Skeletal muscle tissue (tissue), 4 donors: ENCODE data around the gene CEP162. TPM values are rescaled to one million over a fixed set of nuclear protein-coding genes. Genes with fewer than 3 reads are reported as not detected.
A peak's percentile ranks its signal among the peaks of the same experiment; 100 is the strongest.
"Not testable (repeated sequence)": the region's sequence is repeated elsewhere in the genome, so short reads cannot be mapped to it uniquely, and the experiment has no call there.

Experiments used
- H3K27ac ChIP-seq: one replicate; pipeline ENCODE4 v1.7.0; 2013; ENCODE audit warnings: mild to moderate bottlenecking, low read depth, low read length, inconsistent platforms
- H3K27me3 ChIP-seq, 3 donors: one replicate each; pipeline ENCODE4 v1.7.0; 2013; ENCODE audit warnings: low read length in 3 of 3; ENCODE audit not compliant: control insufficient read depth in 3 of 3, insufficient read depth in 3 of 3
- H3K36me3 ChIP-seq, 3 donors: one replicate each; pipeline ENCODE4 v1.7.0; 2013; ENCODE audit warnings: low read length in 3 of 3; ENCODE audit not compliant: control insufficient read depth in 3 of 3, insufficient read depth in 3 of 3
- H3K4me1 ChIP-seq, 3 donors: one replicate each; pipeline ENCODE4 v1.7.0; 2013; ENCODE audit warnings: low read length in 3 of 3, mild to moderate bottlenecking in 3 of 3; ENCODE audit not compliant: control insufficient read depth in 3 of 3, insufficient read depth in 3 of 3
- H3K4me3 ChIP-seq, 3 donors: one replicate each; pipeline ENCODE4 v1.7.0; 2013; ENCODE audit warnings: low read length in 3 of 3
- H3K9ac ChIP-seq, 3 donors: one replicate each; pipeline ENCODE4 v1.7.0; 2013; ENCODE audit warnings: low read length in 3 of 3, mild to moderate bottlenecking in 3 of 3, moderate library complexity in 2 of 3, low read depth in 1 of 3
- H3K9me3 ChIP-seq, 3 donors: one replicate each; pipeline ENCODE4 v1.7.0; 2013; ENCODE audit warnings: low read length in 3 of 3; ENCODE audit not compliant: control insufficient read depth in 3 of 3
- total RNA-seq: library from RNA; depleted of rRNA; stranded (reverse); fragments of >200 nt; gene quantifications from one replicate; pipeline ENCODE4 v1.2.3, GENCODE V29; 2014
- donor health status: Osteomylitis.

The CEP162 gene
- total RNA-seq, 1 donor from 2014 or later: 4.7 TPM

- H3K4me1 ChIP-seq: no peaks in the 10 kb centered on the region
- no peak overlapping the region for H3K9ac ChIP-seq
- no peak overlapping the region for H3K4me3 ChIP-seq
- H3K27me3 ChIP-seq: no peaks in the 10 kb centered on the region
- no peaks in the 10 kb centered on the region for H3K36me3 ChIP-seq
- H3K27ac ChIP-seq: no peak overlapping the region
- no peaks in the 10 kb centered on the region for H3K9me3 ChIP-seq
Measured at GRCh38 chr6:84242265-84242664, 14.8 kb upstream of the CEP162 start.

- H3K9me3 ChIP-seq: no peaks in the 10 kb centered on the region
- H3K27me3 ChIP-seq: no peaks in the 10 kb centered on the region
- peak overlapping the region; percentile 85 to 99 (median 88) for H3K4me3 ChIP-seq
- H3K4me1 ChIP-seq: peaks cover 0 to 11% (median 4%) of the 10 kb centered on the region in 3 donors
- H3K9ac ChIP-seq: peak overlapping the region; percentile 82 to 94 (median 87)
- H3K27ac ChIP-seq: peak overlapping the region; percentile 56
- H3K36me3 ChIP-seq: no peaks in the 10 kb centered on the region
Measured at GRCh38 chr6:84228198-84228543, 728 bp upstream of the CEP162 start.

- Histone ChIP-seq H3K4me1 (peaks cover 0 to 11% (median 4%) of the 10 kb centered on the region in 3 donors), H3K27ac (peak overlapping the region; percentile 56), H3K9ac (peak overlapping the region; percentile 82 to 94 (median 87)), H3K4me3 (peak overlapping the region; percentile 85 to 99 (median 88)), H3K36me3 (no peaks in the 10 kb centered on the region), H3K9me3 (no peaks in the 10 kb centered on the region), H3K27me3 (no peaks in the 10 kb centered on the region)
Measured at GRCh38 chr6:84227044-84227433, 404 bp downstream of the CEP162 start.

GRCh38 chr6:84224251-84224650 is 3.2 kb downstream of the CEP162 start:
- Histone ChIP-seq H3K27ac (no peak overlapping the region), H3K36me3 (no peaks in the 10 kb centered on the region), H3K9ac (no peak overlapping the region), H3K27me3 (no peaks in the 10 kb centered on the region), H3K4me1 (peaks cover 0 to 11% (median 4%) of the 10 kb centered on the region in 3 donors), H3K9me3 (no peaks in the 10 kb centered on the region), H3K4me3 (no peak overlapping the region)

GRCh38 chr6:84223608-84224007 is 3.8 kb downstream of the CEP162 start:
- not testable (repeated sequence) for H3K27me3 ChIP-seq, H3K36me3 ChIP-seq, H3K9ac ChIP-seq, H3K9me3 ChIP-seq, H3K27ac ChIP-seq, H3K4me3 ChIP-seq
- peaks cover 0 to 11% (median 4%) of the 10 kb centered on the region in 3 donors for H3K4me1 ChIP-seq

- H3K9ac ChIP-seq: no peak overlapping the region
- H3K36me3 ChIP-seq: no peaks in the 10 kb centered on the region
- no peak overlapping the region for H3K4me3 ChIP-seq
- no peak overlapping the region for H3K27ac ChIP-seq
- H3K4me1 ChIP-seq: peaks cover 0 to 9% (median 4%) of the 10 kb centered on the region in 3 donors
- H3K27me3 ChIP-seq: no peaks in the 10 kb centered on the region
- no peaks in the 10 kb centered on the region for H3K9me3 ChIP-seq
Measured at GRCh38 chr6:84222426-84222825, 5.0 kb downstream of the CEP162 start.

- H3K4me1 ChIP-seq: no peaks in the 10 kb centered on the region
- H3K27ac ChIP-seq: no peak overlapping the region
- H3K27me3 ChIP-seq: no peaks in the 10 kb centered on the region
- H3K4me3 ChIP-seq: no peak overlapping the region
- H3K9ac ChIP-seq: no peak overlapping the region
- peaks cover 0 to 3% (median 0%) of the 10 kb centered on the region in 3 donors for H3K36me3 ChIP-seq
- H3K9me3 ChIP-seq: no peaks in the 10 kb centered on the region
Measured at GRCh38 chr6:84220809-84221409, 6.5 kb downstream of the CEP162 start.

- H3K36me3 ChIP-seq: peaks cover 0 to 3% (median 0%) of the 10 kb centered on the region in 3 donors
- H3K27me3 ChIP-seq: no peaks in the 10 kb centered on the region
- no peaks in the 10 kb centered on the region for H3K4me1 ChIP-seq
- H3K4me3 ChIP-seq: no peak overlapping the region
- H3K9me3 ChIP-seq: no peaks in the 10 kb centered on the region
- H3K27ac ChIP-seq: no peak overlapping the region
- H3K9ac ChIP-seq: no peak overlapping the region
Measured at GRCh38 chr6:84218091-84218490, 9.4 kb downstream of the CEP162 start.

GRCh38 chr6:84213217-84213616 is 14.2 kb downstream of the CEP162 start:
- Histone ChIP-seq H3K4me3 (no peak overlapping the region), H3K9ac (no peak overlapping the region), H3K36me3 (peaks cover 0 to 5% (median 3%) of the 10 kb centered on the region in 3 donors), H3K4me1 (no peaks in the 10 kb centered on the region), H3K9me3 (no peaks in the 10 kb centered on the region), H3K27me3 (no peaks in the 10 kb centered on the region), H3K27ac (no peak overlapping the region)

- H3K4me1 ChIP-seq: no peaks in the 10 kb centered on the region
- H3K9me3 ChIP-seq: no peaks in the 10 kb centered on the region
- H3K27ac ChIP-seq: no peak overlapping the region
- no peak overlapping the region for H3K4me3 ChIP-seq
- no peaks in the 10 kb centered on the region for H3K27me3 ChIP-seq
- H3K9ac ChIP-seq: no peak overlapping the region
- H3K36me3 ChIP-seq: peaks cover 2 to 7% (median 4%) of the 10 kb centered on the region in 3 donors
Measured at GRCh38 chr6:84204011-84204410, 23.4 kb downstream of the CEP162 start.
